ENCODE data around the gene RBM20. TPM values are rescaled to one million over a fixed set of nuclear protein-coding genes. Genes with fewer than 3 reads are reported as not detected.
A peak's percentile ranks its signal among the peaks of the same experiment; 100 is the strongest.

The RBM20 gene
- total and polyA plus RNA-seq, 2 of the 13 experiments (the other 11 are each of a cell fraction or from before 2014, with no cell fraction given): 0.02 to 0.22 TPM

DNA sequence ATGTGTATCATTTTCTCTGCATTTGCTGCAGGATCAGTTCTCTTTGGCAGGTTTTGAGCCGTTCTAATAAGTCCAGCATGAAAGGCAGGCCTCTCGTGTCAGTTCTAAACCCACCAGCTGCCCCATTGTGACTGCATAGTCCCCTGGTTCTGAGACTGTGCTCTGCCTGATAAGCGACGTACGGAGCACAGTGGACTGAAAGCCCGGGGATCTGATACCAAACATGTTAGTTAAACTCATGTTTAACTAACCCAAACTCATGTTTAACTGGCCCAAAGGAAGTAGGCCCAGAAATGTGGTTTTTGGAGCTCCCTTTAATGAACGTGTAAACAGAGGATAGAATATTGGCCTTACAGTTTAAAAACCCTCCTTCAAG, 129.5 kb downstream of the RBM20 start (continued):
- TF ChIP-seq ZNF75D (CRISPR knock-in tag; IDR thresholded peaks at IDR 0.05; ENCODE audit: borderline replicate concordance): no peak

DNA sequence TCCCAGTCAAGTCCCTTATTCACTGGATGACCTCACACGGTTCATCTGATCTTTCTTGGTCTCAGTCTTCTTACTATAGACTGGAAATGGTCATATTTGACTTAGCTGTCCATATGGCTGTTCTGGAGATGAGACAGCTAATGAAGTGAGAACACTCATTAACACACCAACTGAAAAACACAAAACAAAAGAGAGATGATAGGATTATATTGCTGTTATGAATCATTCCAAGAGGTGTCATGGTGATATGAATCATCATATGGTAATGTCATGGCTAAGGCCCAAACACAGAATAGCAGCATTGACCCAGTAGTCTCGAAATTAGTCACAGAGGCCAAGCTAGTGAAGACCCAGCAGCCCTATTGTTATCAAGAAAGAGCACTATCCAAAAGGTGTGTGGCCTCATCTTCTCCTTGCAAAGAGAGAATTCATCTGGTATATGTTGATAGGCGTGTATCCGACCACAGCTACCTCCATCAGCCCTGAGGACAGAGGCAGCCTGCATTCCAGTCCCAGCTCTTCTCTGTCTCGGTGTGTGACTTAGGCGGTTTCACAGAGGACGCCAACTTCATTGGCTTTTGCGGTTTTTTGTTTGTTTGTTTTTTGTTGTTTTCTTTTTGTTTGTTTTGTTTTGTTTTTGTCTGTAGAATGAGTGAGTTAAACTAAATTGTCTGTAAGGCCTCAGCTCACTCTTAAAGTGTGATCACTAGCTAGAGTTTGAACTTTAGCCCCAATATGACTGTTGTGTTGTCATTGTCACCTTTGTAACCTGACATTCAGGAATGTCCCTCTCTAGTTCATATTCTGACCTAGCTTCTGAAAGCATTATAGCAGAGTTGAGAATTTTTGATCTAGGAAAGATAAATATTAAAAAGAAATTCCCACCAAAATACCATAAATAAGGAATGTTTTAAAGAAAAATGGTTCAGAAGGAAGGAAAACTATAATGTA, 130.2 kb downstream of the RBM20 start:
- BruUV-seq (replicated peaks): no TSS peak
- Histone ChIP-seq H3K36me3 (replicated peaks in 1 of 2; ENCODE audit: control insufficient read depth in 1 of 2, insufficient read depth in 2 of 2, low read length in 2 of 2) (no peaks in the 10 kb centered on the region), H3K27me3 (ENCODE audit: control insufficient read depth in 1 of 2, insufficient read depth in 2 of 2, low read length in 2 of 2) (no peaks in the 10 kb centered on the region), H3K4me1 (ENCODE audit: insufficient read depth, low read length) (peaks cover 24% of the 10 kb centered on the region), H3K4me2 (ENCODE audit: low read depth, low read length) (peak overlapping the region; percentile 68), H2AFZ (ENCODE audit: low read length) (peak overlapping the region; percentile 39), H4K20me1 (ENCODE audit: insufficient read depth, low read length) (no peaks in the 10 kb centered on the region), H3K9me3 (ENCODE audit: low read length) (no peaks in the 10 kb centered on the region), H3K79me2 (ENCODE audit: insufficient read depth, low read length) (no peaks in the 10 kb centered on the region), H3K4me3 (replicated peaks in 1 of 3; ENCODE audit: insufficient read depth in 1 of 3, low read depth in 2 of 3, low read length in 3 of 3) (peak overlapping the region in 1 of 3 experiments; percentile 28; a peak in 3 of 6 replicates), H3K9ac (ENCODE audit: insufficient read depth, low read depth, low read length) (peak overlapping the region; percentile 44), H3K27ac (ENCODE audit: extremely low read length, insufficient read depth, low read length) (peak overlapping the region; percentile 50)
- peak; percentile 88 for ATAC-seq
- 12% methylated on average over 7 of the region's 8 CpGs for WGBS (ENCODE audit: low lambda C conversion rate)
- in situ Hi-C loops (cut with HindIII; ENCODE audit: extremely low pct_ligation_motif_present, low pct_unique_long_range_greater_than_20kb) (no loop called here), intact Hi-C loops (cut with micrococcal nuclease; ENCODE audit: unreplicated experiment) (no loop called here)
- DNase-seq (ENCODE audit: low spot score): peak; percentile 55
- FAIRE-seq: peak; percentile 71
- ChIA-PET POLR2A (interaction anchor here (1.2 kb wide), 1 partner anchor 145 kb away, joined by 5 read pairs; the partner anchor contains the start of genes BBIP1 and SHOC2), CTCF (ENCODE audit: low intra/inter-chr PET ratio, low total read pairs) (no interaction called here)
- TF ChIP-seq RORA (CRISPR knock-in tag; IDR thresholded peaks at IDR 0.05) (no peak), RBAK (CRISPR knock-in tag; IDR thresholded peaks at IDR 0.05) (no peak), PHF5A (CRISPR knock-in tag; IDR thresholded peaks at IDR 0.05; ENCODE audit: low read depth, unreplicated experiment) (no peak), SOX13 (IDR thresholded peaks at IDR 0.05) (no peak), SOX13 (CRISPR knock-in tag; conservative IDR thresholded peaks at IDR 0.05 in 1 of 2, IDR thresholded peaks at IDR 0.05 in 1 of 2) (peak in 1 of 2 experiments; percentile 50; a peak in 1 of 4 replicates), TBX3 (IDR thresholded peaks at IDR 0.05; ENCODE audit: borderline replicate concordance) (peak; percentile 37; the same call in 1 of the 2 replicates), CREM (IDR thresholded peaks at IDR 0.05) (peak; percentile 49; the same call in 1 of the 2 replicates), CREM (CRISPR knock-in tag; IDR thresholded peaks at IDR 0.05) (no peak), ZNF256 (CRISPR knock-in tag; conservative IDR thresholded peaks at IDR 0.05) (no peak), ZNF552 (CRISPR knock-in tag; IDR thresholded peaks at IDR 0.05; ENCODE audit: borderline replicate concordance) (no peak), HNF4A (CRISPR knock-in tag; IDR thresholded peaks at IDR 0.05) (peak; percentile 82), HNF4G (IDR thresholded peaks at IDR 0.05; ENCODE audit: borderline replicate concordance, low read depth, low read length) (peak; percentile 67; the same call in 1 of the 2 replicates), HNF4G (CRISPR knock-in tag; IDR thresholded peaks at IDR 0.05; ENCODE audit: borderline replicate concordance, low read depth) (no peak), SAFB2 (CRISPR knock-in tag; IDR thresholded peaks at IDR 0.05; ENCODE audit: borderline replicate concordance, low read depth) (no peak), CENPX (CRISPR knock-in tag; IDR thresholded peaks at IDR 0.05) (no peak), PHF21A (CRISPR knock-in tag; IDR thresholded peaks at IDR 0.05) (no peak), HHEX (CRISPR knock-in tag; IDR thresholded peaks at IDR 0.05) (0 out of 2 replicates have a peak, but pooled peaks have one; percentile 16), NFATC3 (CRISPR knock-in tag; IDR thresholded peaks at IDR 0.05) (no peak)
- TF ChIP-seq, protein P1, sequence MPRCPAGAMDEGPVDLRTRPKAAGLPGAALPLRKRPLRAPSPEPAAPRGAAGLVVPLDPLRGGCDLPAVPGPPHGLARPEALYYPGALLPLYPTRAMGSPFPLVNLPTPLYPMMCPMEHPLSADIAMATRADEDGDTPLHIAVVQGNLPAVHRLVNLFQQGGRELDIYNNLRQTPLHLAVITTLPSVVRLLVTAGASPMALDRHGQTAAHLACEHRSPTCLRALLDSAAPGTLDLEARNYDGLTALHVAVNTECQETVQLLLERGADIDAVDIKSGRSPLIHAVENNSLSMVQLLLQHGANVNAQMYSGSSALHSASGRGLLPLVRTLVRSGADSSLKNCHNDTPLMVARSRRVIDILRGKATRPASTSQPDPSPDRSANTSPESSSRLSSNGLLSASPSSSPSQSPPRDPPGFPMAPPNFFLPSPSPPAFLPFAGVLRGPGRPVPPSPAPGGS (CRISPR knock-in tag; IDR thresholded peaks at IDR 0.05): no peak
- TF ChIP-seq, protein P2, sequence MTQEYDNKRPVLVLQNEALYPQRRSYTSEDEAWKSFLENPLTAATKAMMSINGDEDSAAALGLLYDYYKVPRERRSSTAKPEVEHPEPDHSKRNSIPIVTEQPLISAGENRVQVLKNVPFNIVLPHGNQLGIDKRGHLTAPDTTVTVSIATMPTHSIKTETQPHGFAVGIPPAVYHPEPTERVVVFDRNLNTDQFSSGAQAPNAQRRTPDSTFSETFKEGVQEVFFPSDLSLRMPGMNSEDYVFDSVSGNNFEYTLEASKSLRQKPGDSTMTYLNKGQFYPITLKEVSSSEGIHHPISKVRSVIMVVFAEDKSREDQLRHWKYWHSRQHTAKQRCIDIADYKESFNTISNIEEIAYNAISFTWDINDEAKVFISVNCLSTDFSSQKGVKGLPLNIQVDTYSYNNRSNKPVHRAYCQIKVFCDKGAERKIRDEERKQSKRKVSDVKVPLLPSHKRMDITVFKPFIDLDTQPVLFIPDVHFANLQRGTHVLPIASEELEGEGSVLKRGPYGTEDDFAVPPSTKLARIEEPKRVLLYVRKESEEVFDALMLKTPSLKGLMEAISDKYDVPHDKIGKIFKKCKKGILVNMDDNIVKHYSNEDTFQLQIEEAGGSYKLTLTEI (CRISPR knock-in tag; conservative IDR thresholded peaks at IDR 0.05): no peak
